ENCODE results near the gene WFS1.

- TF ChIP-seq, protein P1, sequence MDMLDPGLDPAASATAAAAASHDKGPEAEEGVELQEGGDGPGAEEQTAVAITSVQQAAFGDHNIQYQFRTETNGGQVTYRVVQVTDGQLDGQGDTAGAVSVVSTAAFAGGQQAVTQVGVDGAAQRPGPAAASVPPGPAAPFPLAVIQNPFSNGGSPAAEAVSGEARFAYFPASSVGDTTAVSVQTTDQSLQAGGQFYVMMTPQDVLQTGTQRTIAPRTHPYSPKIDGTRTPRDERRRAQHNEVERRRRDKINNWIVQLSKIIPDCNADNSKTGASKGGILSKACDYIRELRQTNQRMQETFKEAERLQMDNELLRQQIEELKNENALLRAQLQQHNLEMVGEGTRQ (IDR thresholded peaks at IDR 0.05; ENCODE audit: borderline replicate concordance, low read depth, low read length), result no peak
- TF ChIP-seq, protein P2, sequence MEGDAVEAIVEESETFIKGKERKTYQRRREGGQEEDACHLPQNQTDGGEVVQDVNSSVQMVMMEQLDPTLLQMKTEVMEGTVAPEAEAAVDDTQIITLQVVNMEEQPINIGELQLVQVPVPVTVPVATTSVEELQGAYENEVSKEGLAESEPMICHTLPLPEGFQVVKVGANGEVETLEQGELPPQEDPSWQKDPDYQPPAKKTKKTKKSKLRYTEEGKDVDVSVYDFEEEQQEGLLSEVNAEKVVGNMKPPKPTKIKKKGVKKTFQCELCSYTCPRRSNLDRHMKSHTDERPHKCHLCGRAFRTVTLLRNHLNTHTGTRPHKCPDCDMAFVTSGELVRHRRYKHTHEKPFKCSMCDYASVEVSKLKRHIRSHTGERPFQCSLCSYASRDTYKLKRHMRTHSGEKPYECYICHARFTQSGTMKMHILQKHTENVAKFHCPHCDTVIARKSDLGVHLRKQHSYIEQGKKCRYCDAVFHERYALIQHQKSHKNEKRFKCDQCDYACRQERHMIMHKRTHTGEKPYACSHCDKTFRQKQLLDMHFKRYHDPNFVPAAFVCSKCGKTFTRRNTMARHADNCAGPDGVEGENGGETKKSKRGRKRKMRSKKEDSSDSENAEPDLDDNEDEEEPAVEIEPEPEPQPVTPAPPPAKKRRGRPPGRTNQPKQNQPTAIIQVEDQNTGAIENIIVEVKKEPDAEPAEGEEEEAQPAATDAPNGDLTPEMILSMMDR (IDR thresholded peaks at IDR 0.05), result no peak
- TF ChIP-seq GABPA (IDR thresholded peaks at IDR 0.05; ENCODE audit: low read depth), result no peak
Observed at GRCh38 chr4:6303943-6304342, 34.3 kb downstream of the WFS1 start.
